8988T (cell line): ENCODE data around the gene ICAM3.
A peak's percentile ranks its signal among the peaks of the same experiment; 100 is the strongest.

Experiments
- DNase-seq: peaks from one replicate; pipeline ENCODE4 v3.0.0; 2011

Gene ICAM3

GRCh38 chr19:10290357-10290875 lies 49.0 kb downstream of the ICAM3 start:
- no peak for DNase-seq

DNA sequence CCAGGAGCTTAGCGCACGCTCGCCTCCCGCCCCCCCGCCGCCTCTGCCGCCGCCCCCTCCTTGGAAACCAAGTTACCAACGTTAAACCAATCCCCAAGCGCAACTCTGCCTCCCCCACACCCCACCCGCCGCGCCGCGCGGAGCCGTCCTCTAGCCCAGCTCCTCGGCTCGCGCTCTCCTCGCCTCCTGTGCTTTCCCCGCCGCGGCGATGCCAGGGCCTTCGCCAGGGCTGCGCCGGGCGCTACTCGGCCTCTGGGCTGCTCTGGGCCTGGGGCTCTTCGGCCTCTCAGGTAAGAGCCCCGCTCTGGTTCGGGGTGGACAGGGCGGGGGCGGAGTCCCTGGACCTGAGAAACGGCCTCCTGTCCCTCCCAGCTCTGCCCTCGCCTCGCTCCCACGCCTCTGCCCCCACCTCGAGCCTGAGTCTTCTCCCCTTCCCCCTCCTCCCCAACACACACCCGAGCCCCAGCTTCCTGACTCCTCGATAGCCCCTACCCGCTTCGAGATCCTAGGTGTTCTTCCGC lies 49.5 kb downstream of the ICAM3 start, which contains the start of gene ICAM5:
Gene ICAM5, plus strand, starts transcription at position 117 of the 521 bp plus-strand sequence. Its CDS starts 92 bp downstream, at position 209.
- DNase-seq: no peak

DNA sequence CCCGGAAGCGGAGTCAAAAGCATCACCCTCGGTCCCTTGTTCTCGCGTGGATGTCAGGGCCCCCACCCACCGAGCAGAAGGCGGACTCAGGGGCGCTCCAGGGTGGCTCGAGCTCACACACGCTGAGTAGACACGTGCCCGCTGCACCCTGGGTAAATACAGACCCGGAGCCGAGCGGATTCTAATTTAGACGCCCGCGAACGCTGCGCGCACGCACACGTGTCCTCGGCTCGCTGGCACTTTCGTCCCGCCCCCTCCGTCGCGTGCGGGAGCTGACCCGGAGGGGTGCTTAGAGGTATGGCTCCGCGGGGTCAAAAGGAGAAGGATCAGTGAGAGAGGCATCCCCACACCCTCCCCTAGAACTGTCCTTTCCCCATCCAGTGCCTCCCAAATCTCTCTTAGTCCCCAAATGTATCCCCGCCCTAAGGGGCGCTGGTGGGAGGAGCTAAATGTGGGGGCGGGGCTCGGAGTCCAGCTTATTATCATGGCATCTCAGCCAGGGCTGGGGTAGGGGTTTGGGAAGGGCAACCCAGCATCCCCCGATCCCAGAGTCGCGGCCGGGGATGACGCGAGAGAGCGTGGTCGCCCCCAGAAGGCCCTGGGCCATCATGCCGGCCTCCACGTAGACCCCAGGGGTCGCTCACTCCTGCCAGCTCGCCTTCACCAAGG lies 50.1 kb downstream of the ICAM3 start:
- DNase-seq: peak; percentile 44

GRCh38 chr19:10288662-10289166 lies 50.7 kb downstream of the ICAM3 start:
- peak; percentile 69 for DNase-seq

DNA sequence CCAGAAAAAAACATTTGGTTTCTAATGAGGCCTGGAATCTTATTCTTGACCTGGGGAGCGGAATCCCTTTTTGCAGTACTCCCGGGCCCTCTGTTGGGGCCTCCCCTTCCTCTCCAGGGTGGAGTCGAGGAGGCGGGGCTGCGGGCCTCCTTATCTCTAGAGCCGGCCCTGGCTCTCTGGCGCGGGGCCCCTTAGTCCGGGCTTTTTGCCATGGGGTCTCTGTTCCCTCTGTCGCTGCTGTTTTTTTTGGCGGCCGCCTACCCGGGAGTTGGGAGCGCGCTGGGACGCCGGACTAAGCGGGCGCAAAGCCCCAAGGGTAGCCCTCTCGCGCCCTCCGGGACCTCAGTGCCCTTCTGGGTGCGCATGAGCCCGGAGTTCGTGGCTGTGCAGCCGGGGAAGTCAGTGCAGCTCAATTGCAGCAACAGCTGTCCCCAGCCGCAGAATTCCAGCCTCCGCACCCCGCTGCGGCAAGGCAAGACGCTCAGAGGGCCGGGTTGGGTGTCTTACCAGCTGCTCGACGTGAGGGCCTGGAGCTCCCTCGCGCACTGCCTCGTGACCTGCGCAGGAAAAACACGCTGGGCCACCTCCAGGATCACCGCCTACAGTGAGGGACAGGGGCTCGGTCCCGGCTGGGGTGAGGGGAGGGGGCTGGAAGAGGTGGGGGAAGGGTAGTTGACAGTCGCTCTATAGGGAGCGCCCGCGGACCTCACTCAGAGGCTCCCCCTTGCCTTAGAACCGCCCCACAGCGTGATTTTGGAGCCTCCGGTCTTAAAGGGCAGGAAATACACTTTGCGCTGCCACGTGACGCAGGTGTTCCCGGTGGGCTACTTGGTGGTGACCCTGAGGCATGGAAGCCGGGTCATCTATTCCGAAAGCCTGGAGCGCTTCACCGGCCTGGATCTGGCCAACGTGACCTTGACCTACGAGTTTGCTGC lies 52.4 kb downstream of the ICAM3 start, which contains the start of gene ICAM4:
Gene ICAM4, plus strand, starts transcription at position 153 of the 935 bp plus-strand sequence. Its CDS starts 58 bp downstream, at position 211.
- DNase-seq: no peak

- DNase-seq: no peak
Measured at GRCh38 chr19:10285393-10285792, 54.0 kb downstream of the ICAM3 start.

- DNase-seq: no peak
Measured at GRCh38 chr19:10284960-10285278, 54.5 kb downstream of the ICAM3 start.

GRCh38 chr19:10284065-10284959 lies 55.1 kb downstream of the ICAM3 start:
- no peak for DNase-seq
